8988T (cell line): ENCODE results near the gene NUBP2.
A peak's percentile ranks its signal among the peaks of the same experiment; 100 is the strongest.

Source experiments
- DNase-seq: peaks from one replicate; pipeline ENCODE4 v3.0.0; 2011

NUBP2 gene

GRCh38 chr16:1759511-1759910 is 23.2 kb upstream of the NUBP2 start:
- no peak for DNase-seq

DNA sequence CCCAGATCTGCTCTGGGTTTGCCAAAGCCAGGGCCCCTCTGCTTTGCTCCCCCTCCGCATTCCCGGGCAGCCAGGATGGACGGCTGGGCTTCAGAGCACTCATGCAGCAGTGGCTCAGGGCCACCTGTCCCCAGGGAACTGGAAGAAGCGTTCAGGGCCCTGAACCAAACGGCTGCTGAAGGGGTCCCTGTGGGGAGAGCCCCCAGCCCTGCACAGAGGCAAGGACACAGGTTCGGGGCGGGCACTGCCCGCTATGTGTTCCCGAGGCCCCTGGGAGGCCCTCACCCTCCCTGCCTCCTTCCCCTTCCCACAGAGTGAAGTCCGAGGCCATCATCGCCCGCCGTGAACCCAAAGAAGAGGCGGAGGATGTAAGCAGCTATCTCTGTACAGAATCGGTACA is 21.8 kb upstream of the NUBP2 start:
- no peak for DNase-seq

- DNase-seq, result no peak
Measured at GRCh38 chr16:1761751-1762150, 21.0 kb upstream of the NUBP2 start.

GRCh38 chr16:1762196-1762878 is 20.4 kb upstream of the NUBP2 start:
- DNase-seq, result no peak

- no peak for DNase-seq
Measured at GRCh38 chr16:1762879-1763520, 19.8 kb upstream of the NUBP2 start.

DNA sequence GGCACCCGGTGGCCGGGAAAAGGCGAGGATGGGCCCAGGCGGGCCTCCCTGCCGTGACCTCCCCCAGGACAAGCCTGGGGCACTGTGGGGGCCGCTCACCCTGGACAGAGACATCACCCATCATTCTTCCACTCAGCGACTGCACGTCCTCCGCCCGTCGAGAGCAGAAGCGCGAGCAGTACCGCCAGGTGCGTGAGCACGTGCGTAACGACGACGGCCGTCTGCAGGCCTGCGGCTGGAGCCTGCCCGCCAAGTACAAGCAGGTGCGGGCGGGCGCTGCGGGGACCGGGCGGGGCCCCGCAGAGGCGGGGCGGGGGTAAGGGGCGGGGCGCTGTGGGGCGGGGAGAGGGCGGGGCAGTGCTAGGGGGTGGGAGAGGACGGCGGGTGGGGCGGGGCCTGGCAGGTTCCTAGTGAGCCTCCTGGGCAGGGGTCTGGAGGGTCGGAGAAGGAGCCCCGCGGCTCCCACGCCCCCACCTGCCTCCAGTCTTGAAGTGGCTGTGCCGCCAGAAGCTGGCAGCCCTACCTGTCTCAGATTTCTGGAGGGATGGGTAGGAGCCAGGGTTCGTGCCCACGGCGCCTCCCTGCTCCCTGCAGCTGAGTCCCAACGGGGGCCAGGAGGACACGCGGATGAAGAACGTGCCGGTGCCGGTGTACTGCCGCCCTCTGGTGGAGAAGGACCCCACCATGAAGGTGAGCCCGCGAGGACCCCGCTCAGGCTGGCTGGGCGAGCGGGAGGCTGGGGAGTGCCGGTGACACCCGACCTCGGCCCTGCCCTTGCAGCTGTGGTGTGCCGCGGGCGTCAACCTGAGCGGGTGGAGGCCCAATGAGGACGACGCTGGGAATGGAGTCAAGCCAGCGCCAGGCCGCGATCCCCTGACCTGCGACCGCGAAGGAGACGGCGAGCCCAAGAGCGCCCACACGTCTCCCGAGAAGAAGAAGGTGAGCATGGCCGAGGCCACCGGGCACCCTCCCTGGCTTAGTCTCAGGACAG is 18.9 kb upstream of the NUBP2 start:
- peak; percentile 80 for DNase-seq

DNA sequence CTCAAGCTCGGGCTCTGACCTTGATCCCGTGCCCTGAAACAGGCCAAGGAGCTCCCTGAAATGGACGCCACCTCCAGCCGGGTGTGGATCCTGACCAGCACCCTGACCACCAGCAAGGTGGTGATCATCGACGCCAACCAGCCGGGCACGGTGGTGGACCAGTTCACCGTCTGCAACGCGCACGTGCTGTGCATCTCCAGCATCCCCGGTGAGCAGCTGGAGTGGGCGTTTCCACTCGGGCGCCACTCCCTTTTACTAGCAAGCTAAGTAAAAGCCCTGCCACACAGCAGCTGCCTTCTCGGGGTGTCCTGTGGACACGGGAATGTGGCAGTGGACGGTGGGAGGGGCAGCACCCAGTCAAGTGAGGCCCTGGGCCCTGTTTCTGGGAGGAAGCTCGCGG is 17.8 kb upstream of the NUBP2 start:
- DNase-seq, result no peak

DNA sequence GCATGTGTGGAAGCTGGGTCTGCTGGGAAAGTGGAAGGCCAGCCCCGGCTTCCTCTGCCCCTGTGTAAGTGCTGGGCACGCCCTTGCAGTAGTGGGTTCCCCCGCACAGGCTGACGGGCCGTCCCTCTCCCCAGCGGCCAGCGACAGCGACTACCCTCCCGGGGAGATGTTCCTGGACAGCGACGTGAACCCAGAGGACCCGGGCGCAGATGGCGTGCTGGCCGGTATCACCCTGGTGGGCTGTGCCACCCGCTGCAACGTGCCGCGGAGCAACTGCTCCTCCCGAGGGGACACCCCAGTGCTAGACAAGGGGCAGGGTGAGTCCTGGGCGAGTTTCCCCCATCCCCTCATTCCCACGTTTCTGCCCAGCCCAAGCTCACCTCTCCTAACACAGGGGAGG is 16.9 kb upstream of the NUBP2 start:
- no peak for DNase-seq

GRCh38 chr16:1766231-1766630 is 16.5 kb upstream of the NUBP2 start:
- no peak for DNase-seq

DNA sequence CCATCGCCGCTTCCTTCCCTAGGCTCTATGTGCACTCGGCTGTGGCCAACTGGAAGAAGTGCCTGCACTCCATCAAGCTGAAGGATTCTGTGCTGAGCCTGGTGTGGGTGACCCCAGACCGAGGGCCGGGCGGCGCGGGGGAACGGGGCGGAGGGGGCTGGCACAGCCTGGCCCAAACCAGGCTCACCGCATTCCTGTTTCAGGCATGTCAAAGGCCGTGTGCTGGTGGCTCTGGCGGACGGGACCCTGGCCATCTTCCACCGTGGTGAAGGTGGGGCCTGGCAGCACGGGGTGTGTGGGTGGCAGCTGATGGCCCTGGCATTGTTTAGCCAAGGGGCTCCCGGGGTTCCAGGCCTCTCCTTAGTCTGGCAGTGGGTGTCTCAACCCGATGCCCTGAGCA is 16.1 kb upstream of the NUBP2 start:
- no peak for DNase-seq

DNA sequence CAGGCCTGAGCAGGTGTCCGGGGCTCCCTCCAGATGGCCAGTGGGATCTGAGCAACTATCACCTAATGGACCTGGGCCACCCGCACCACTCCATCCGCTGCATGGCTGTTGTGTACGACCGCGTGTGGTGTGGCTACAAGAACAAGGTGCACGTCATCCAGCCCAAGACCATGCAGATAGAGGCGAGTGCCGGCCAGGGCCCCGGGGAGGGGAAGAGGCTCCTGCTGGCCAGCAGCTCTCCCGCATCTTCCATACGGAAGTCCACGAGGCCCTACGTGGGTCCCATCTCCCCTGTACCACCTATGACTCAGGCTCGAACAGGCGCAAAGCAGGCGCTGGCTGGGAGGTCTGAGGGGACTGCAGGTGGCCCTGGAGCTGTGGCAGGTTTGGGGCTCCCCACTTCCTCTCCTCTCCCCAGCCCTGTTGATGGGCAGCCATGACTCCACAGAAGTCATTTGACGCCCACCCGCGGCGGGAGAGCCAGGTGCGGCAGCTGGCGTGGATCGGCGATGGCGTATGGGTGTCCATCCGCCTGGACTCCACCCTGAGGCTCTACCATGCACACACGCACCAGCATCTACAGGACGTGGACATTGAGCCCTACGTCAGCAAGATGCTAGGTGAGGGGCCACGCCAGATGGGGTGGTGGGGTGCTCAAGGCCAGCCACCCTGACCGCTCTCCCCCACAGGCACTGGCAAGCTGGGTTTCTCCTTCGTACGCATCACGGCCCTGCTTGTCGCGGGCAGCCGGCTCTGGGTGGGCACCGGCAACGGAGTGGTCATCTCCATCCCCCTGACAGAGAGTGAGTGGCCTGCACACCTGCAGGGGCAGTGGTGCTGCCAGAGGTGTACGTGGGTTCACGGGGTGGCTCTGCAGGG is 15.4 kb upstream of the NUBP2 start:
- DNase-seq, result no peak

DNA sequence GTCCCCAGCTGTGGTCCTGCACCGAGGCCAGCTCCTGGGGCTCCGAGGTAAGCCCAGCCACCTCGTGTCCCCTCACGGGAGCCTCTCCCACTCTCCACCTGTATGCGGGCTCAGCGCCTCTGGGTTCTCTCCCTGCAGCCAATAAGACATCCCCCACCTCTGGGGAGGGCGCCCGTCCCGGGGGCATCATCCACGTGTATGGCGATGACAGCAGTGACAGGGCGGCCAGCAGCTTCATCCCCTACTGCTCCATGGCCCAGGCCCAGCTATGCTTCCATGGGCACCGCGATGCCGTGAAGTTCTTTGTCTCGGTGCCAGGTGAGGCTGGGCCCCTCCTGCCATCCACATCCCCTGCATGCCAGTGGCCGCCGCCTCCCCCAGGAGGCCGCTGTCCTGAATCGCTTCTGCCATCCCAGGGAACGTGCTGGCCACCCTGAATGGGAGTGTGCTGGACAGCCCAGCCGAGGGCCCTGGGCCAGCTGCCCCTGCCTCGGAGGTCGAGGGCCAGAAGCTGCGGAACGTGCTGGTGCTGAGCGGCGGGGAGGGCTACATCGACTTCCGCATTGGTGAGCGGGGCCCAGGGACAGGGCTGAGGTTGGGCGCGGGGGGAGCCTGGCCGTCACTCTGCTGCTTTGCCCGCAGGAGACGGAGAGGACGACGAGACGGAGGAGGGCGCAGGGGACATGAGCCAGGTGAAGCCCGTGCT is 14.5 kb upstream of the NUBP2 start:
- no peak for DNase-seq

- no peak for DNase-seq
Measured at GRCh38 chr16:1768767-1769401, 13.9 kb upstream of the NUBP2 start.

GRCh38 chr16:1769402-1770300 is 13.1 kb upstream of the NUBP2 start:
- DNase-seq, result no peak

- DNase-seq, result no peak
Measured at GRCh38 chr16:1770328-1771187, 12.2 kb upstream of the NUBP2 start.

GRCh38 chr16:1771188-1771863 is 11.4 kb upstream of the NUBP2 start, which contains the start of gene NME3:
Gene NME3, minus strand, starts transcription at chr16:1771543. Its CDS starts 9 bp downstream, at chr16:1771534.
- peak; percentile 79 for DNase-seq

- DNase-seq, result no peak
Measured at GRCh38 chr16:1771864-1772361, 10.8 kb upstream of the NUBP2 start.

DNA sequence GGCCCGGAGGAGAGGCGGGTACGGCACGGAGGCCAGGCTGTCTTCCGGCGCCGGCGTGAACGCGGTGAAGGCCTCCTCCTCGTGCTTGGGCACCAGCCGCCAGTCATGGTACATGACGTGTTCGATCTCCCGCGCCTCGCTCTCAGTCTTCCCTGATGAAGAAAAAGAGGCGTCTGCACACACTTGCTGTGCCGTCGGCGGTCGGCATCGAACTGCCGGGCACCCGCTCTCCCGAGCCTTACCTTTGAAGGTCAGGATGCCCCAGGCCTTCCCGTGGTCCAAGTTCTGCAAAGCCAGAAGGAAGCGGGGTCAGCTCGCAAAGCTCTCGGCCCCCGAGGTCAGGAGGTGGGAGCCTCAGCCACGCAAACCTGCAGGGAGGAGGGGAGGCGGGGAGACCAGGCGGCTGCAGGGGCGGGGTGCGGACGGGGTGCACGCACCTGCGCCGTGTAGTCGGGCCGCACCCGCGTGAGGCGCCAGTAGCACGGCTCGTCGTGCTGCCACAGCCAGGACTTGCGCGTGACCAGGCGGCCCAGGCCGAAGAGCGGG is 10.3 kb upstream of the NUBP2 start, which contains the start of gene EME2:
Gene EME2, plus strand, starts transcription at position 449 of the 546 bp plus-strand sequence. CDS start 418 bp downstream, outside the sequence.
- DNase-seq, result no peak
